GM19240 (cell line): ENCODE results near the gene VSIG10L2.
A peak's percentile ranks its signal among the peaks of the same experiment; 100 is the strongest.
"Not testable (repeated sequence)": the region's sequence is repeated elsewhere in the genome, so short reads cannot be mapped to it uniquely, and the experiment has no call there.

ENCODE experiments used
- DNase-seq: peaks from one replicate; pipeline ENCODE4 v3.0.0; 2011; ENCODE audit warnings: low spot score; ENCODE audit not compliant: insufficient read length

VSIG10L2 gene

DNA sequence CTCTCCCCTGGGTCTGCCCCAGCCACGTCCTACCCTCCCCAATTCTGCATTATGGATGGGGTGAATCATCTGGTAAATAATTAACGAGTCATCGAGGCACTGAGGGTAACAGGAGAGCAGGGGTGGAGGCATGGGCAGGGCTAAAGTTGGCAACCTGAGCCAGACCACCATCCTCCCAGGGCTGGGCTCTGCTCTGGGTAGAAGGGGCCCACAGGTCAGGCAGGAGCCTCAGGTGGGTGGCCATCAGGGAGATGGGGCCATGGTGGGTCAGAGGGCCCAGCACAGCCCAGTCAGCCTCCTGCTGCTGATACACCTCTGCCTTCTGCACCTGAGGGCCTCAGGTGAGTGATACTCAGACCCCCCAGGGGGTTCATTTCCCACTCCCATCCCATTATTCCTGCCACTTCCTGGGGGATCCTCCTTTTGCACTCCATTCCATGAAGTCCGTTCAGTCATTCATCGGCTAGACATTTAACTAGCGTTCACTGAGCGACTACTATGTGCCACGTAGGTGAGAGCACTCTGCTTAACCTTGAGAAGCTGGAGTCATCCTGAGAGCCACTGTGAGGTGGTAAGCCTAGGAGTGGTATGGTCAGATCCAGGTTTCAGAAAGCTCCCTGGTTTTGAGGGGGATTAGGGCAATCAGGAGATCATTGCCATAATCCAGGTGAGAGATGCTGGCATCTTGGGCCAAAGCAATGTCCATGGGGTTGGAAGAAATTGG, at the start of gene VSIG10L2:
Gene VSIG10L2 (plus strand): TSS at position 248 of the 724 bp plus-strand sequence. CDS start 12 bp downstream, at position 260.
- no peak for DNase-seq

DNA sequence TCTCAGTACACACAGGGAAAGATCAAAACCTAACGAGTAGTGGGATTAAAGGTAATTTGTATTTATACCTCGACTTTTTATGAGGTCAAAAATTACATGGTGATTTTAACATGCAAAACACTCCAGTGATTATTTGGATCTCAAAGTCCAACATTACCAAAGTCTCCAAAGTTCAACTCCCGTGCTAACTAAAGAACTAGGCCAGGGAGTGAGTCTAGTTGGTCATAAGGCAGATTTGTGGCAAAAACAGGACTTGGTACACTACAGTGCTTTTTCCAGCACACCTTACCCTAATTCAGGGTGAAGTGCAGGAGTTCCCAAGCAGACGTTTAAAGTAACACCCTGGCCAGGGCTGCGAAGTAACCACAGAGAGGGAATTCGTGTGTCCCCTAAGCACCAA, 44.0 kb upstream of the VSIG10L2 start:
- DNase-seq, result no peak

GRCh38 chr11:125902277-125902926, 43.4 kb upstream of the VSIG10L2 start:
- DNase-seq, result no peak

- DNase-seq, result peak; percentile 75
Measured at GRCh38 chr11:125902927-125903710, 42.7 kb upstream of the VSIG10L2 start, which contains the start of gene PUS3. Gene PUS3 (minus strand): TSS chr11:125903206. CDS start chr11:125896284, 6,922 bp downstream.

GRCh38 chr11:125903711-125904659, 41.9 kb upstream of the VSIG10L2 start, which contains the start of gene DDX25:
Gene DDX25 (plus strand): TSS chr11:125904508. CDS start chr11:125904518, 10 bp downstream.
- DNase-seq, result no peak

- DNase-seq, result no peak
Measured at GRCh38 chr11:125904678-125905077, 41.2 kb upstream of the VSIG10L2 start.

- DNase-seq, result no peak
Measured at GRCh38 chr11:125910226-125910849, 35.5 kb upstream of the VSIG10L2 start.

- not testable (repeated sequence) for DNase-seq
Measured at GRCh38 chr11:125914601-125915000, 31.2 kb upstream of the VSIG10L2 start.

DNA sequence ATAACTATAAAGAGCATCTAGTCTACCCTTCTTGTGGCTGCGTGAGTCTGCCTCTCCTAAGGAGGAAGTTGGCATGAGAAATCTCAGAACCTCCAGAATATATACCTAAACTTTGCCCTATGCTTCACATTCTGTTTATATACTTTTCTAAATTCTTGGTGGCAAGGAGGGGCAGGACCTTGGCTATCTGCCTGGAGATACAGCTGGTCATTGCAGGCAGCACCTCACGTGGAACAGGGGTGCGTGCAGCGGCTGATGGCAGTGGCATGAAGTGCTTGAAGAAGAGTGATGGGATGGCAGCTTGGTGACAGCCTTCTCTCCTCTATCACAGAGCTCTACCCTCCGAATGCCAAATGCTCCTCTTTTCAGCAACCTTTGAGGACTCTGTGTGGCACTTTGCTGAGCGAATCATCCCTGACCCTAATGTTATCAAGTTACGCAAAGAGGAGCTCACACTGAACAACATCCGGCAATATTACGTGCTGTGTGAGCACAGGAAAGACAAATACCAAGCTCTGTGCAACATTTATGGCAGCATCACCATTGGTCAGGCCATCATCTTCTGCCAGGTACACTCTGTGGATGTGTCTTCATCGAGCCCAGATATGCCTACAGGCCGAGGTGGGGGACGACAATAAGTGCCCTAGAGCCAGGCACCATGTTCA, 29.0 kb upstream of the VSIG10L2 start:
- no peak for DNase-seq

DNA sequence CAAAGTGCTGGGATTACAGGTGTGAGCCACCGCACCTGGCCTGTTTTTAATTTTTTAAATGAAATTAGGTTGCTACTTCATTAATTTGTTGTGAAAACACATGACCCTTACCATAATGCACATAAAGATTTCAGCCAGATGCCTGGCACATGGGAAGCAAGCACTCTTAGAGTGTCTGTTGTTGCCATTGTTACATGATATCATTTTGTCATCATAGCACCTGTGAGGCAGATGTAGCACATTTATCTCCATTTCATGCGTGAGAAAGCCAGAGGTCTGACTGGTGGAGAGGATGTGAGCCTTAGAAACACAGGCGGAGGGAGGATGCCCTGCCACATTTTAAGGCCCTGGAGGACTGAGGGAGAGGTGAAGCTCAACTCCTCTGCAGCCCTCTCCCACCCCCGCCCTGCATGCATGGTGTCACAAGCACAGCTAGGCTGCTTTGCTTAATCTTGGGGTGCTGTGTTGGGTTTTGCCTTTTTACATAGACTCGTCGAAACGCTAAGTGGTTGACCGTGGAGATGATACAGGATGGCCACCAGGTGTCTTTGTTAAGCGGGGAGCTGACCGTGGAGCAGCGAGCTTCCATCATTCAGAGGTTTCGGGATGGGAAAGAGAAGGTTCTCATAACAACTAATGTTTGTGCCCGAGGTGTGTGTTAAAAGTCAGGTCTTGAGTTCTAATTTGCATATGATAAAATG, 27.6 kb upstream of the VSIG10L2 start:
- DNase-seq, result no peak

GRCh38 chr11:125921042-125921441, 24.8 kb upstream of the VSIG10L2 start:
- DNase-seq, result no peak

DNA sequence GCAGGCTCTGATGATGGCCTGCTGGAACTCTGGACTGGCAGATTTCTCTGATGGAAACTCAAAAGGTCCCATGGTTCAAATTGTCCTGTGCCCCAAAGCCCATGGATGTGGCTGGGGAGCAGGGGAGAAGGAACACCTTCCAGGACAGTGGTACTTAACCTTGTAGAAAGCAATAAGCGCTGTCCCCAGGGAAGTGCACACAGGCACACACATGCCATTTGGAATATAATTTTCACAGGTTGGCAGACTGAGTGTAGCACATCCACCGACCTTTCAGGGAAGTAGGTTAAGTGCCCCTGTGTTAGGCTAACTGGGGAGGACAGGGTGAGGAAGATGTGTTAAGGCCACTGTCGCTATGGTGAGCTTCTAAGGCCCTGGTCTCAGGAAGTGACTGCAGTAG, 23.7 kb upstream of the VSIG10L2 start:
- DNase-seq, result no peak

- peak; percentile 41 for DNase-seq
Measured at GRCh38 chr11:125923012-125923579, 22.7 kb upstream of the VSIG10L2 start.

GRCh38 chr11:125923633-125924032, 22.2 kb upstream of the VSIG10L2 start:
- no peak for DNase-seq

- DNase-seq, result no peak
Measured at GRCh38 chr11:125924384-125925007, 21.3 kb upstream of the VSIG10L2 start.

GRCh38 chr11:125925247-125925740, 20.6 kb upstream of the VSIG10L2 start:
- no peak for DNase-seq

DNA sequence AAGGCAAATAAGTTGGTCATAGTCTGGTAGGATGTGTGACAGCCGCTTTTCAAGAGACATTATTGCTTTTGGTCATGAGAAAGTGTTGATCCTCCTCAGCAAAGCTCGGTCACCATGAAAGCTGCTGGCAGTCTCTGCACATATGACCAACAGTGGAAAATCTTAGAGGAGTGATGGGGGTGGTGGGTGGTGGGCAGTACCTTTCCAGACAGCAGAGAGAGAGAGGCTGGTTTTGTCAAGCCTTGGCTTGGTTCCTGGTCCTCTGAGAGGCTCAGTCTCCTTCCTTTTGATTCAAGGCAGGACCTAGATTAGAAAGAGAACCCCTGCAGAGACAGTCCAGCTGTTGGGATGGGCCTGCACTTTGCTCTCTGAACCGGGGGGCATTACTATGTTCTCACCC, 20.0 kb upstream of the VSIG10L2 start:
- DNase-seq, result no peak

- no peak for DNase-seq
Measured at GRCh38 chr11:125926682-125927081, 19.2 kb upstream of the VSIG10L2 start.
